Stimulated activated naive B cell treated with anti-CD40 and anti-IgM and Interleukin-4, amounts not matched to agents 10 μg/mL and 1 μg/mL and 100 μg/mL, for 72 hours (primary cell): ENCODE measurements around the gene MED10.

ENCODE experiments used
- ATAC-seq, 2 donors: fragments of 150-1000 bp; cut with Tn5 transposase; replicated peaks; 2 replicates each; pipeline ENCODE4 v1.10.0; 2021; ENCODE audit warnings: moderate library complexity in 1 of 2
- DNase-seq: peaks from one replicate; pipeline ENCODE4 v3.0.0; 2021
- H3K27ac Mint-ChIP-seq: one replicate; pipeline ENCODE4 v1.8.0; 2022; ENCODE audit warnings: mild to moderate bottlenecking, mixed read lengths
- H3K27me3 Mint-ChIP-seq, 2 donors: one replicate each; pipeline ENCODE4 v1.8.0; 2022; ENCODE audit warnings: mixed read lengths in 2 of 2
- H3K36me3 Mint-ChIP-seq, 2 donors: one replicate each; pipeline ENCODE4 v1.8.0; 2022; ENCODE audit warnings: mixed read lengths in 2 of 2, mild to moderate bottlenecking in 1 of 2
- H3K4me1 Mint-ChIP-seq, 2 donors: one replicate each; pipeline ENCODE4 v1.8.0; 2022; ENCODE audit warnings: mixed read lengths in 2 of 2, mild to moderate bottlenecking in 1 of 2
- H3K4me3 Mint-ChIP-seq, 2 donors: one replicate each; pipeline ENCODE4 v1.8.0; 2022; ENCODE audit warnings: mild to moderate bottlenecking in 2 of 2, mixed read lengths in 2 of 2, moderate library complexity in 1 of 2
- H3K9me3 Mint-ChIP-seq, 2 donors: one replicate each; pipeline ENCODE4 v1.8.0; 2022; ENCODE audit warnings: mixed read lengths in 2 of 2, mild to moderate bottlenecking in 1 of 2

MED10 gene

GRCh38 chr5:6394429-6395101 lies 16.2 kb upstream of the MED10 start:
- no peak for ATAC-seq
- Mint-ChIP-seq H3K4me3 (no peak overlapping the region), H3K27ac (no peak overlapping the region), H3K4me1 (peaks cover 0 to 4% of the 10 kb centered on the region in 2 donors), H3K36me3 (peaks cover 0 to 8% of the 10 kb centered on the region in 2 donors), H3K27me3 (peaks cover 43 to 52% of the 10 kb centered on the region in 2 donors), H3K9me3 (peaks cover 6 to 11% of the 10 kb centered on the region in 2 donors)
- no peak for DNase-seq

- ATAC-seq: no peak
- H3K4me3 Mint-ChIP-seq: no peak overlapping the region
- H3K27me3 Mint-ChIP-seq: peaks cover 44 to 59% of the 10 kb centered on the region in 2 donors
- H3K27ac Mint-ChIP-seq: no peak overlapping the region
- DNase-seq: no peak
- H3K4me1 Mint-ChIP-seq: peaks cover 0 to 4% of the 10 kb centered on the region in 2 donors
- H3K36me3 Mint-ChIP-seq: peaks cover 0 to 8% of the 10 kb centered on the region in 2 donors
- peaks cover 6 to 11% of the 10 kb centered on the region in 2 donors for H3K9me3 Mint-ChIP-seq
Measured at GRCh38 chr5:6393596-6394194, 15.3 kb upstream of the MED10 start.

GRCh38 chr5:6392561-6392960 lies 14.2 kb upstream of the MED10 start:
- Mint-ChIP-seq H3K4me1 (peaks cover 0 to 4% of the 10 kb centered on the region in 2 donors), H3K27ac (no peak overlapping the region)
- no peak for ATAC-seq

GRCh38 chr5:6391151-6391550 lies 12.8 kb upstream of the MED10 start:
- Mint-ChIP-seq H3K4me1 (peaks cover 0 to 4% of the 10 kb centered on the region in 2 donors), H3K27ac (no peak overlapping the region), H3K36me3 (peaks cover 0 to 8% of the 10 kb centered on the region in 2 donors), H3K9me3 (peaks cover 6 to 11% of the 10 kb centered on the region in 2 donors), H3K4me3 (no peak overlapping the region), H3K27me3 (peaks cover 39 to 59% of the 10 kb centered on the region in 2 donors)
- DNase-seq (no peak), ATAC-seq (no peak)

More at GRCh38 chr5:6392561-6392960, 14.2 kb upstream of the MED10 start:
- Mint-ChIP-seq H3K36me3 (peaks cover 0 to 8% of the 10 kb centered on the region in 2 donors), H3K27me3 (peaks cover 44 to 59% of the 10 kb centered on the region in 2 donors), H3K9me3 (peaks cover 6 to 11% of the 10 kb centered on the region in 2 donors), H3K4me3 (no peak overlapping the region)
- DNase-seq: no peak

GRCh38 chr5:6389946-6390530 lies 11.7 kb upstream of the MED10 start:
- ATAC-seq: no peak
- H3K27me3 Mint-ChIP-seq: peaks cover 36 to 56% of the 10 kb centered on the region in 2 donors
- H3K4me3 Mint-ChIP-seq: no peak overlapping the region
- no peak for DNase-seq
- peaks cover 0 to 4% of the 10 kb centered on the region in 2 donors for H3K4me1 Mint-ChIP-seq
- H3K27ac Mint-ChIP-seq: no peak overlapping the region
- H3K36me3 Mint-ChIP-seq: peaks cover 0 to 8% of the 10 kb centered on the region in 2 donors
- H3K9me3 Mint-ChIP-seq: peaks cover 6 to 11% of the 10 kb centered on the region in 2 donors

- DNase-seq (no peak), ATAC-seq (no peak)
- Mint-ChIP-seq H3K9me3 (peaks cover 6 to 11% of the 10 kb centered on the region in 2 donors), H3K27me3 (peaks cover 38 to 56% of the 10 kb centered on the region in 2 donors), H3K36me3 (peaks cover 0 to 8% of the 10 kb centered on the region in 2 donors), H3K4me3 (no peak overlapping the region), H3K27ac (no peak overlapping the region), H3K4me1 (peaks cover 0 to 4% of the 10 kb centered on the region in 2 donors)
Measured at GRCh38 chr5:6389397-6389796, 11.1 kb upstream of the MED10 start.

- peaks cover 43 to 53% of the 10 kb centered on the region in 2 donors for H3K27me3 Mint-ChIP-seq
- no peak for DNase-seq
- no peak overlapping the region for H3K4me3 Mint-ChIP-seq
- no peak for ATAC-seq
- H3K36me3 Mint-ChIP-seq: peaks cover 0 to 8% of the 10 kb centered on the region in 2 donors
- H3K9me3 Mint-ChIP-seq: peaks cover 6 to 11% of the 10 kb centered on the region in 2 donors
- H3K4me1 Mint-ChIP-seq: no peaks in the 10 kb centered on the region
- H3K27ac Mint-ChIP-seq: no peak overlapping the region
Measured at GRCh38 chr5:6387970-6388369, 9.6 kb upstream of the MED10 start.

GRCh38 chr5:6386271-6386670 lies 7.9 kb upstream of the MED10 start:
- Mint-ChIP-seq H3K27ac (no peak overlapping the region), H3K36me3 (peaks cover 0 to 8% of the 10 kb centered on the region in 2 donors), H3K27me3 (peaks cover 34 to 39% of the 10 kb centered on the region in 2 donors), H3K9me3 (peaks cover 6 to 11% of the 10 kb centered on the region in 2 donors), H3K4me3 (no peak overlapping the region), H3K4me1 (no peaks in the 10 kb centered on the region)
- no peak for ATAC-seq
- DNase-seq: no peak

GRCh38 chr5:6384856-6385255 lies 6.5 kb upstream of the MED10 start:
- H3K4me3 Mint-ChIP-seq: no peak overlapping the region

GRCh38 chr5:6383376-6383775 lies 5.0 kb upstream of the MED10 start:
- H3K4me3 Mint-ChIP-seq: no peak overlapping the region
- DNase-seq: no peak
- H3K36me3 Mint-ChIP-seq: peaks cover under 1 to 11% of the 10 kb centered on the region in 2 donors
- no peaks in the 10 kb centered on the region for H3K9me3 Mint-ChIP-seq
- peaks cover 14 to 16% of the 10 kb centered on the region in 2 donors for H3K27me3 Mint-ChIP-seq
- no peak for ATAC-seq
- peaks cover 8 to 10% of the 10 kb centered on the region in 2 donors for H3K4me1 Mint-ChIP-seq
- no peak overlapping the region for H3K27ac Mint-ChIP-seq

More at GRCh38 chr5:6384856-6385255, 6.5 kb upstream of the MED10 start:
- Mint-ChIP-seq H3K27me3 (peaks cover 21 to 26% of the 10 kb centered on the region in 2 donors), H3K9me3 (no peaks in the 10 kb centered on the region), H3K4me1 (no peaks in the 10 kb centered on the region), H3K36me3 (peaks cover 0 to 6% of the 10 kb centered on the region in 2 donors), H3K27ac (no peak overlapping the region)
- DNase-seq (no peak), ATAC-seq (no peak)

- no peak for ATAC-seq
- Mint-ChIP-seq H3K36me3 (peaks cover 14 to 36% of the 10 kb centered on the region in 2 donors), H3K27ac (peak overlapping the region; percentile 97), H3K4me1 (peaks cover 14 to 40% of the 10 kb centered on the region in 2 donors), H3K27me3 (peaks cover 7 to 10% of the 10 kb centered on the region in 2 donors), H3K4me3 (peak overlapping the region; percentile 98 to 100), H3K9me3 (no peaks in the 10 kb centered on the region)
- no peak for DNase-seq
Measured at GRCh38 chr5:6379246-6379645, 899 bp upstream of the MED10 start.

GRCh38 chr5:6378766-6379103 lies 388 bp upstream of the MED10 start:
- peaks cover 5 to 6% of the 10 kb centered on the region in 2 donors for H3K27me3 Mint-ChIP-seq
- peak; percentile 27 to 37 for ATAC-seq
- H3K4me3 Mint-ChIP-seq: peak overlapping the region; percentile 98 to 100
- H3K36me3 Mint-ChIP-seq: peaks cover 16 to 39% of the 10 kb centered on the region in 2 donors
- peaks cover 14 to 40% of the 10 kb centered on the region in 2 donors for H3K4me1 Mint-ChIP-seq
- H3K27ac Mint-ChIP-seq: peak overlapping the region; percentile 97
- no peak for DNase-seq
- no peaks in the 10 kb centered on the region for H3K9me3 Mint-ChIP-seq

GRCh38 chr5:6377582-6377904 lies 804 bp downstream of the MED10 start:
- no peak for DNase-seq
- peaks cover 28 to 51% of the 10 kb centered on the region in 2 donors for H3K36me3 Mint-ChIP-seq
- H3K9me3 Mint-ChIP-seq: no peaks in the 10 kb centered on the region
- H3K27ac Mint-ChIP-seq: peak overlapping the region; percentile 97
- H3K27me3 Mint-ChIP-seq: no peaks in the 10 kb centered on the region
- H3K4me3 Mint-ChIP-seq: peak overlapping the region; percentile 98 to 100
- peaks cover 20 to 48% of the 10 kb centered on the region in 2 donors for H3K4me1 Mint-ChIP-seq
- ATAC-seq: no peak

- no peak for DNase-seq
- no peak for ATAC-seq
- H3K36me3 Mint-ChIP-seq: peaks cover 33 to 56% of the 10 kb centered on the region in 2 donors
- H3K27me3 Mint-ChIP-seq: no peaks in the 10 kb centered on the region
- no peaks in the 10 kb centered on the region for H3K9me3 Mint-ChIP-seq
- H3K27ac Mint-ChIP-seq: peak overlapping the region; percentile 31
- peak overlapping the region; percentile 98 to 100 for H3K4me3 Mint-ChIP-seq
- H3K4me1 Mint-ChIP-seq: peaks cover 21 to 48% of the 10 kb centered on the region in 2 donors
Measured at GRCh38 chr5:6376974-6377520, 1.3 kb downstream of the MED10 start.
